Endothelial cell of umbilical vein (primary cell): ENCODE results near the gene MFSD6. TPM values are rescaled to one million over a fixed set of nuclear protein-coding genes. Genes with fewer than 3 reads are reported as not detected.

Experiments used
- BruUV-seq: library from RNA; stranded (reverse); fragments of 400-500 nt; replicated peaks from 2 replicates; lab custom pipeline; 2021; lab: Mats Ljungman, UMichigan
- CTCF ChIA-PET: fragments of 300-600, 350-600 bp; sonication (Branson Sonifier 250); formaldehyde crosslinking; loops from one replicate; lab custom pipeline; 2021; ENCODE audit warnings: antibody characterized with exemption, inconsistent platforms; lab: Charles Lee
- POLR2A ChIA-PET: fragments of 300-600, 350-600 bp; sonication (Branson Sonifier 250); formaldehyde crosslinking; loops from one replicate; lab custom pipeline; 2021; ENCODE audit warnings: antibody characterized with exemption, inconsistent platforms; lab: Charles Lee
- DNase-seq: peaks from one replicate; pipeline ENCODE4 v3.0.0-alpha.2; 2011; ENCODE audit warnings: low read depth, low spot score
- FAIRE-seq: peaks from 2 replicates; lab custom pipeline; 2011; peaks lifted over from hg19 to GRCh38; lab: Jason Lieb, UNC
- H2AFZ ChIP-seq: 2 replicates; pipeline ENCODE4 v1.6.0; 2012; ENCODE audit warnings: low read depth, low read length, control low read depth, inconsistent platforms
- H3K27ac ChIP-seq: 2 replicates; pipeline ENCODE4 v1.5.1; 2011; ENCODE audit warnings: low read depth, mild to moderate bottlenecking, control low read depth, low read length, moderate library complexity; ENCODE audit not compliant: insufficient read depth
- H3K27me3 ChIP-seq, 2 experiments: 2 replicates each; pipeline versions ENCODE4 v1.6.0 to v1.6.1; 2011; ENCODE audit warnings: low read length in 2 of 2, mixed read lengths in 1 of 2; ENCODE audit not compliant: control insufficient read depth in 2 of 2, insufficient read depth in 2 of 2
- H3K36me3 ChIP-seq, 2 experiments: 2 replicates in 1 of 2; 3 replicates in 1 of 2; pipeline ENCODE4 v1.5.1; 2011; ENCODE audit warnings: low read length in 2 of 2, mild to moderate bottlenecking in 1 of 2, moderate library complexity in 1 of 2; ENCODE audit not compliant: control insufficient read depth in 2 of 2, insufficient read depth in 2 of 2; ENCODE audit errors: extremely low read depth in 1 of 2
- H3K4me1 ChIP-seq: 3 replicates; pipeline ENCODE4 v1.5.1; 2011; ENCODE audit warnings: mild to moderate bottlenecking, low read length; ENCODE audit not compliant: control insufficient read depth, insufficient read depth; ENCODE audit errors: extremely low read depth
- H3K4me2 ChIP-seq: 2 replicates; pipeline ENCODE4 v1.6.1; 2011; ENCODE audit warnings: low read length, control low read depth, mixed read lengths; ENCODE audit not compliant: insufficient read depth
- H3K4me3 ChIP-seq, 3 experiments: fragments of 200-600 bp in 1 of 3; sonication (generic), shearing (Covaris generic) in 1 of 3; replicated peaks in 1 of 3; 2 replicates each; pipeline ENCODE4 v1.5.1; 2011 to 2016; ENCODE audit warnings: control low read depth in 3 of 3, low read length in 3 of 3, mild to moderate bottlenecking in 2 of 3, inconsistent platforms in 1 of 3, low read depth in 1 of 3, moderate library complexity in 1 of 3; ENCODE audit not compliant: insufficient read depth in 1 of 3
- H3K79me2 ChIP-seq: 2 replicates; pipeline ENCODE4 v1.6.0; 2012; ENCODE audit warnings: low read length, inconsistent platforms; ENCODE audit not compliant: control insufficient read depth, insufficient read depth
- H3K9ac ChIP-seq: replicated peaks from 2 replicates; pipeline ENCODE3; 2011; ENCODE audit warnings: low read length, control low read depth; ENCODE audit not compliant: insufficient read depth; ENCODE audit errors: extremely low read depth
- H3K9me1 ChIP-seq: replicated peaks from 3 replicates; pipeline ENCODE4 v1.6.0; 2011; ENCODE audit warnings: mild to moderate bottlenecking, low read length; ENCODE audit not compliant: control insufficient read depth, insufficient read depth; ENCODE audit errors: extremely low read depth
- H3K9me3 ChIP-seq: replicated peaks from 2 replicates; pipeline ENCODE4 v1.5.1; 2012; ENCODE audit warnings: low read length, inconsistent platforms; ENCODE audit not compliant: control insufficient read depth, insufficient read depth
- H4K20me1 ChIP-seq: replicated peaks from 2 replicates; pipeline ENCODE3; 2011; ENCODE audit warnings: mild to moderate bottlenecking, low read length; ENCODE audit not compliant: control insufficient read depth, insufficient read depth; ENCODE audit errors: extremely low read depth
- EZH2 ChIP-seq: IDR thresholded peaks from 2 replicates; pipeline ENCODE4 v1.6.1; 2012; ENCODE audit warnings: borderline replicate concordance, low read depth, mild to moderate bottlenecking, moderate library complexity, low read length, inconsistent platforms; ENCODE audit not compliant: severe bottlenecking
- GATA2 ChIP-seq: IDR thresholded peaks from 2 replicates; pipeline ENCODE4 v1.7.0; 2011; ENCODE audit warnings: low read depth, mild to moderate bottlenecking, moderate library complexity, mixed read lengths, low read length; ENCODE audit not compliant: insufficient read length, insufficient read depth
- MYC ChIP-seq: IDR thresholded peaks from one replicate; pipeline ENCODE4 v1.6.1; 2011; ENCODE audit warnings: mild to moderate bottlenecking, low read depth, low read length
- POLR2A ChIP-seq: IDR thresholded peaks from 2 replicates; pipeline ENCODE4 v1.6.1; 2012; ENCODE audit warnings: low read depth, mild to moderate bottlenecking, control low read depth, low read length
- dilution Hi-C: fragments of 300-500 bp; cut with MboI; formaldehyde crosslinking; loops from one replicate; pipeline ENCODE4 v1.15.0; 2019; ENCODE audit warnings: low sequenced_read_pairs; ENCODE audit not compliant: extremely low pct_ligation_motif_present
- intact Hi-C: fragments of 100-400 bp; cut with micrococcal nuclease; formaldehyde crosslinking; loops from one replicate; pipeline ENCODE4 v1.10.0; 2022
- polyA plus RNA-seq, 4 experiments: library from polyadenylated mRNA; depleted of rRNA in 3 of 4; stranded (reverse) in 3 of 4; unstranded in 1 of 4; fragments of >200 nt; gene quantifications; 2 replicates each; pipeline versions ENCODE4 v1.2.1 to v1.2.3, GENCODE V29; 2011 to 2012; ENCODE audit warnings: missing spikeins in 1 of 4
- total RNA-seq: library from RNA; stranded (reverse); gene quantifications from 2 replicates; pipeline ENCODE4 v1.2.3, GENCODE V29; 2021
- TF ChIP-seq, protein P1 (sequence below): IDR thresholded peaks from 2 replicates; pipeline ENCODE4 v1.6.1; 2011; ENCODE audit not compliant: insufficient read depth, insufficient read length
- TF ChIP-seq, protein P2 (sequence below), 2 donors: IDR thresholded peaks; 1 replicate in 1 of 2; 2 replicates in 1 of 2; pipeline ENCODE4 v1.5.1; 2011; ENCODE audit warnings: low read length in 2 of 2, mild to moderate bottlenecking in 2 of 2, moderate library complexity in 2 of 2, control low read depth in 1 of 2, inconsistent platforms in 1 of 2, low read depth in 1 of 2; ENCODE audit not compliant: insufficient read depth in 1 of 2; ENCODE audit errors: extremely low read depth in 1 of 2

MFSD6 gene
- total and polyA plus RNA-seq, 2 donors (not counting 3 experiments of a cell fraction or from before 2014, with no cell fraction given), result 4.3 to 4.5 TPM

DNA sequence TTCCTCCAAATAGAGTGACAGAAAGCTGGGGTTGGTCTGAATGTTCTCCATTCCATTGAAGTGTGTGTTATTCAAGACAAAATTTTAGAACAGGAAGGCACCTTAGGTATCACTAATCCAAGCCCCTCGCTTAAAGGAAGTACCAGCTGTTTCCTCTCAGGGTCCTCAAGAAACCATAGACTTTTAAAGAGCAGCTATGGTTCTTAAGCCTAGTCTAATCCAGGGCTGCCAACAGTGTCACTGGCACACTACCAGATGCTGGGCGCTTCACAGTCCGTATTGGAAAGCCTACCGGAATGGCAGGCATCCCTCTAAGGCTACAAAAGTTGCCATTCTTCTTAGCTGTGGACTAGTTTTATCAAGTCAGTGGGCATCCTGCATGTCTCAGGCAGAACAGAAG, 124.4 kb downstream of the MFSD6 start:
- Histone ChIP-seq H3K36me3 (no peaks in the 10 kb centered on the region), H2AFZ (no peak overlapping the region), H3K4me1 (peaks cover 9% of the 10 kb centered on the region), H3K79me2 (no peaks in the 10 kb centered on the region), H3K4me3 (no peak overlapping the region), H3K9me3 (no peaks in the 10 kb centered on the region), H3K27ac (no peak overlapping the region), H3K4me2 (no peak overlapping the region), H3K9ac (no peak overlapping the region), H4K20me1 (no peaks in the 10 kb centered on the region), H3K27me3 (no peaks in the 10 kb centered on the region), H3K9me1 (no peaks in the 10 kb centered on the region)
- dilution Hi-C loops (no loop called here), intact Hi-C loops (loop anchor here (5.0 kb wide), 1 partner anchor 230 kb away; no protein-coding TSS in a partner anchor)
- no TSS peak for BruUV-seq
- FAIRE-seq (no peak), DNase-seq (no peak)
- POLR2A ChIA-PET, result no interaction called here
- CTCF ChIA-PET, result no interaction called here
- TF ChIP-seq, protein P1, sequence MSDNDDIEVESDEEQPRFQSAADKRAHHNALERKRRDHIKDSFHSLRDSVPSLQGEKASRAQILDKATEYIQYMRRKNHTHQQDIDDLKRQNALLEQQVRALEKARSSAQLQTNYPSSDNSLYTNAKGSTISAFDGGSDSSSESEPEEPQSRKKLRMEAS, result no peak
- no peak for TF ChIP-seq GATA2
- no peak for TF ChIP-seq POLR2A
- no peak for TF ChIP-seq EZH2
- TF ChIP-seq, protein P2, sequence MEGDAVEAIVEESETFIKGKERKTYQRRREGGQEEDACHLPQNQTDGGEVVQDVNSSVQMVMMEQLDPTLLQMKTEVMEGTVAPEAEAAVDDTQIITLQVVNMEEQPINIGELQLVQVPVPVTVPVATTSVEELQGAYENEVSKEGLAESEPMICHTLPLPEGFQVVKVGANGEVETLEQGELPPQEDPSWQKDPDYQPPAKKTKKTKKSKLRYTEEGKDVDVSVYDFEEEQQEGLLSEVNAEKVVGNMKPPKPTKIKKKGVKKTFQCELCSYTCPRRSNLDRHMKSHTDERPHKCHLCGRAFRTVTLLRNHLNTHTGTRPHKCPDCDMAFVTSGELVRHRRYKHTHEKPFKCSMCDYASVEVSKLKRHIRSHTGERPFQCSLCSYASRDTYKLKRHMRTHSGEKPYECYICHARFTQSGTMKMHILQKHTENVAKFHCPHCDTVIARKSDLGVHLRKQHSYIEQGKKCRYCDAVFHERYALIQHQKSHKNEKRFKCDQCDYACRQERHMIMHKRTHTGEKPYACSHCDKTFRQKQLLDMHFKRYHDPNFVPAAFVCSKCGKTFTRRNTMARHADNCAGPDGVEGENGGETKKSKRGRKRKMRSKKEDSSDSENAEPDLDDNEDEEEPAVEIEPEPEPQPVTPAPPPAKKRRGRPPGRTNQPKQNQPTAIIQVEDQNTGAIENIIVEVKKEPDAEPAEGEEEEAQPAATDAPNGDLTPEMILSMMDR (IDR thresholded peaks at IDR 0.05; ENCODE audit: extremely low read depth in 1 of 2, insufficient read depth in 1 of 2, low read depth in 1 of 2, low read length in 2 of 2), result no peak
- TF ChIP-seq MYC, result no peak
